HEK293 (cell line): ENCODE results near the gene CACNA1C.
A peak's percentile ranks its signal among the peaks of the same experiment; 100 is the strongest.

Experiments
- CTCF ChIA-PET: fragments of 350-600 bp; formaldehyde crosslinking; extraction: SDS; loops from one replicate; lab custom pipeline; 2021; ENCODE audit warnings: antibody characterized with exemption; lab: Yijun Ruan, JAX
- POLR2A ChIA-PET: fragments of 300-600 bp; formaldehyde crosslinking; extraction: SDS; loops from one replicate; lab custom pipeline; 2020; ENCODE audit warnings: antibody characterized with exemption, inconsistent platforms; lab: Yijun Ruan, JAX
- H3K27ac ChIP-seq: fragments of 200-500 bp; sonication (Bioruptor generic); 2 replicates; pipeline ENCODE4 v1.5.1; 2014; ENCODE audit warnings: low read depth, low read length, control low read depth, inconsistent platforms; ENCODE audit errors: extremely low read depth
- H3K36me3 ChIP-seq, 2 experiments: fragments of 200-500 bp in 1 of 2; sonication (Bioruptor generic) in 1 of 2; 1 replicate in 1 of 2; 2 replicates in 1 of 2; pipeline ENCODE4 v1.5.1; 2014 to 2017; ENCODE audit warnings: inconsistent platforms in 2 of 2, low read length in 2 of 2; ENCODE audit not compliant: control insufficient read depth in 2 of 2, insufficient read depth in 1 of 2
- H3K4me1 ChIP-seq: fragments of 200-500 bp; sonication (Bioruptor generic); 2 replicates; pipeline ENCODE4 v1.5.1; 2014; ENCODE audit warnings: mild to moderate bottlenecking, low read length, inconsistent platforms; ENCODE audit not compliant: control insufficient read depth, insufficient read depth
- H3K4me3 ChIP-seq: 2 replicates; pipeline ENCODE4 v1.5.1; 2011; ENCODE audit warnings: low read depth, mild to moderate bottlenecking, control low read depth, low read length, moderate library complexity
- H3K9me3 ChIP-seq: fragments of 200-500 bp; sonication (Bioruptor generic); 2 replicates; pipeline ENCODE4 v1.5.1; 2014; ENCODE audit warnings: low read depth, low read length, inconsistent platforms; ENCODE audit not compliant: control insufficient read depth, insufficient read depth
- KLF8 ChIP-seq: fragments of 450-650 bp; formaldehyde crosslinking; IDR thresholded peaks from 2 replicates; pipeline ENCODE4 v1.5.1; 2016; ENCODE audit warnings: missing biosample characterization, missing genetic modification characterization
- MEIS1 ChIP-seq: sonication (generic); formaldehyde crosslinking; IDR thresholded peaks from 2 replicates; pipeline ENCODE4 v1.8.1; 2022; ENCODE audit warnings: missing genetic modification reagents, mild to moderate bottlenecking, borderline replicate concordance
- MZF1 ChIP-seq: fragments of 450-650 bp; formaldehyde crosslinking; IDR thresholded peaks from 2 replicates; pipeline ENCODE4 v1.5.1; 2017; ENCODE audit warnings: missing biosample characterization, missing genetic modification characterization, borderline replicate concordance
- REPIN1 ChIP-seq: fragments of 450-650 bp; formaldehyde crosslinking; IDR thresholded peaks from 2 replicates; pipeline ENCODE4 v1.5.1; 2017; ENCODE audit warnings: missing biosample characterization, missing genetic modification characterization, low read depth
- SALL2 ChIP-seq: fragments of 450-650 bp; formaldehyde crosslinking; IDR thresholded peaks from 2 replicates; pipeline ENCODE4 v1.5.0; 2017; ENCODE audit warnings: missing biosample characterization, mild to moderate bottlenecking, missing genetic modification characterization, borderline replicate concordance
- SCRT2 ChIP-seq: fragments of 450-650 bp; formaldehyde crosslinking; IDR thresholded peaks from 2 replicates; pipeline ENCODE4 v1.5.1; 2016; ENCODE audit warnings: missing biosample characterization, missing genetic modification characterization
- SP3 ChIP-seq: fragments of 450-650 bp; formaldehyde crosslinking; IDR thresholded peaks from 2 replicates; pipeline ENCODE4 v1.5.1; 2016; ENCODE audit warnings: missing biosample characterization, missing genetic modification characterization
- YY1 ChIP-seq: fragments of 450-650 bp; formaldehyde crosslinking; IDR thresholded peaks from 2 replicates; pipeline ENCODE4 v1.5.1; 2018; ENCODE audit warnings: missing biosample characterization, missing genetic modification characterization
- ZBTB21 ChIP-seq: fragments of 450-650 bp; formaldehyde crosslinking; IDR thresholded peaks from 2 replicates; pipeline ENCODE4 v1.5.1; 2017; ENCODE audit warnings: missing biosample characterization, missing genetic modification characterization
- ZFP37 ChIP-seq: fragments of 450-650 bp; formaldehyde crosslinking; IDR thresholded peaks from 2 replicates; pipeline ENCODE4 v1.5.1; 2016; ENCODE audit warnings: missing biosample characterization, missing genetic modification characterization
- ZNF132 ChIP-seq: fragments of 450-650 bp; formaldehyde crosslinking; IDR thresholded peaks from 2 replicates; pipeline ENCODE4 v1.5.1; 2017; ENCODE audit warnings: missing biosample characterization, missing genetic modification characterization, borderline replicate concordance
- ZNF157 ChIP-seq: fragments of 450-650 bp; formaldehyde crosslinking; IDR thresholded peaks from 2 replicates; pipeline ENCODE4 v1.5.1; 2016; ENCODE audit warnings: missing biosample characterization, missing genetic modification characterization
- ZNF169 ChIP-seq: fragments of 450-650 bp; formaldehyde crosslinking; IDR thresholded peaks from 2 replicates; pipeline ENCODE4 v1.5.1; 2016; ENCODE audit warnings: missing biosample characterization, missing genetic modification characterization
- ZNF175 ChIP-seq: fragments of 450-650 bp; formaldehyde crosslinking; IDR thresholded peaks from 2 replicates; pipeline ENCODE4 v1.5.1; 2016; ENCODE audit warnings: missing biosample characterization, missing genetic modification characterization
- ZNF248 ChIP-seq: fragments of 450-650 bp; formaldehyde crosslinking; IDR thresholded peaks from 2 replicates; pipeline ENCODE4 v1.5.1; 2017; ENCODE audit warnings: missing biosample characterization, missing genetic modification characterization
- ZNF366 ChIP-seq: fragments of 450-650 bp; formaldehyde crosslinking; conservative IDR thresholded peaks from 2 replicates; pipeline ENCODE4 v1.5.1; 2016; ENCODE audit warnings: missing biosample characterization, missing genetic modification characterization
- ZNF510 ChIP-seq: fragments of 450-650 bp; formaldehyde crosslinking; IDR thresholded peaks from 2 replicates; pipeline ENCODE4 v1.5.1; 2018; ENCODE audit warnings: mild to moderate bottlenecking, missing genetic modification characterization, missing biosample characterization; ENCODE audit not compliant: insufficient replicate concordance
- ZNF521 ChIP-seq: fragments of 450-650 bp; formaldehyde crosslinking; IDR thresholded peaks from 2 replicates; pipeline ENCODE4 v1.5.1; 2017; ENCODE audit warnings: missing biosample characterization, mild to moderate bottlenecking, missing genetic modification characterization
- ZNF530 ChIP-seq: fragments of 450-650 bp; formaldehyde crosslinking; IDR thresholded peaks from 2 replicates; pipeline ENCODE4 v1.5.1; 2016; ENCODE audit warnings: low read depth, missing biosample characterization, missing genetic modification characterization
- ZNF555 ChIP-seq: fragments of 450-650 bp; formaldehyde crosslinking; conservative IDR thresholded peaks from 2 replicates; pipeline ENCODE4 v1.5.1; 2017; ENCODE audit warnings: missing biosample characterization, mild to moderate bottlenecking, missing genetic modification characterization, inconsistent platforms
- ZNF560 ChIP-seq: fragments of 450-650 bp; formaldehyde crosslinking; IDR thresholded peaks from 2 replicates; pipeline ENCODE4 v1.5.1; 2017; ENCODE audit warnings: missing biosample characterization, missing genetic modification characterization, borderline replicate concordance
- ZNF629 ChIP-seq: fragments of 450-650 bp; formaldehyde crosslinking; IDR thresholded peaks from 2 replicates; pipeline ENCODE4 v1.5.1; 2017; ENCODE audit warnings: missing biosample characterization, missing genetic modification characterization
- ZNF777 ChIP-seq: fragments of 450-650 bp; formaldehyde crosslinking; IDR thresholded peaks from 2 replicates; pipeline ENCODE4 v1.5.1; 2017; ENCODE audit warnings: missing biosample characterization, missing genetic modification characterization, borderline replicate concordance
- ZSCAN23 ChIP-seq: fragments of 450-650 bp; formaldehyde crosslinking; IDR thresholded peaks from 2 replicates; pipeline ENCODE4 v1.5.1; 2016; ENCODE audit warnings: missing biosample characterization, missing genetic modification characterization
- TF ChIP-seq, protein P1 (sequence below): fragments of 450-650 bp; formaldehyde crosslinking; IDR thresholded peaks from 2 replicates; pipeline ENCODE4 v1.5.1; 2016; ENCODE audit warnings: missing biosample characterization, missing genetic modification characterization

Gene CACNA1C

DNA sequence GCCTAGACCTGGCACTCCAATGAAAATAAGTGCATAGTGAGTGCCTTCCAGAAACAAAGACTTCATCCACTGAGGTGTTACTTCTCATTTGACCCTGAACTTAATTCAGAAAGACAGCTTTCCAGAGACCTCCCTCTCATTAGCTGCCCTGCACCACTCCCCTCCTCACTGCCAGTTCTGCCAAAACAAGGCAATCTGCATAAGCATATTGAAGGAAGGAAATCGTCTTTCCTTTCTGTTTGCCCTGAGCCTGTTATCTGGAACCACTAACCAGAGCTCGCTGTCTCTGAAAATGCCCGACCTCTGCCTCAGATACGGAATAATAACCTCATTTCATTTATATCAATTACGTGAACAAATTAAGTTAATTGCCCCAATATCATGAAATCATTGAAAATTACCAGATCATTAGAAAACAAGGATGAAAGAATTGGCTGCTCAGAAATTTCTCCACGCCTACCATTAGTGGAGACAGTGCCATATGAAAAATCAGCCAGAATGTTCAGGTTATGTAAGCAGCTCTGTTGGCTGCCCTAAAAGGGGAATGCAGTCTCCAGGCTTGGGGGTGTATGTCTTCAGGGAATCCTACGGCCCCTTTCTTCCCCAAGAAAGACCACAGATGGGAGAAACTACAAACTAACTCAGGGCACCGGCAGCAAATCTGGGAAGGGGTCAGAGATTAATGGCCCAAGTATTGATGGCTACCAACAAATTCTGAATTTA, 592.1 kb downstream of the CACNA1C start:
- no peaks in the 10 kb centered on the region; the same call in 1 of the 2 replicates for H3K4me1 ChIP-seq
- ChIA-PET CTCF (interaction anchor here (0.6 to 0.7 kb wide), 3 partner anchors 14 to 1459 kb away, joined by 3 read pairs; no protein-coding TSS in a partner anchor), POLR2A (no interaction called here)
- H3K36me3 ChIP-seq = no peaks in the 10 kb centered on the region
- H3K4me3 ChIP-seq = no peak overlapping the region
- no peaks in the 10 kb centered on the region for H3K9me3 ChIP-seq
- no peak for TF ChIP-seq ZNF510
- TF ChIP-seq ZNF157 = no peak
- no peak for TF ChIP-seq ZNF530
- TF ChIP-seq ZNF169 (tag by site-specific recombination) = no peak
- TF ChIP-seq ZBTB21 (tag by site-specific recombination) = no peak
- no peak for TF ChIP-seq SALL2 (tag by site-specific recombination)
- no peak for TF ChIP-seq ZNF555 (tag by site-specific recombination)
- no peak for TF ChIP-seq YY1 (tag by site-specific recombination)
- no peak for TF ChIP-seq ZNF560 (tag by site-specific recombination)
- no peak for TF ChIP-seq ZNF132 (tag by site-specific recombination)
- no peak for TF ChIP-seq ZNF248 (tag by site-specific recombination)
- no peak for TF ChIP-seq MZF1 (tag by site-specific recombination)
- TF ChIP-seq, all 188 proteins: peak for 0
- H3K27ac ChIP-seq = no peak overlapping the region

DNA sequence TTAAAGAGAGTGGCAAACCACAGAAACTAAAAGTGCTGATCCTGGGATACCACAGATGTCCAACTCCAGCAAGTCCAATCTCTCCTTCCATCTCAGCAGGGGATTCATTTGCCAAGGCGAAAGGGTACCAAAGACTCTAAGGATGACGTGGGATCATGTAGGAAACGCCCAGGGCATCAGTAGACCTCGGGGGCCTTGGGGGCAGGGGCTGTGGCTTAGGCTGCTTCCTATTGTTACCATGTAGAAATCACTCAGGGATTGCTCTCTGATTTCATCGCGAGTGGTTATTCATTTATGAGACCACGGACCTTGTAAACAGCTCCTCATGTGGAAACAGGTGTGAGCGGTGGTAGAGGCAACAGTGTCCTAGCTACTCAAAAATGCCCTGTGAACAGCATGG, 592.7 kb downstream of the CACNA1C start:
- Histone ChIP-seq H3K9me3 (no peaks in the 10 kb centered on the region), H3K4me1 (no peaks in the 10 kb centered on the region; the same call in 1 of the 2 replicates), H3K36me3 (no peaks in the 10 kb centered on the region), H3K4me3 (no peak overlapping the region), H3K27ac (no peak overlapping the region)
- peak; percentile 40; the same call in 1 of the 2 replicates for TF ChIP-seq SCRT2 (tag by site-specific recombination)
- no peak for TF ChIP-seq MZF1 (tag by site-specific recombination)
- ChIA-PET POLR2A (no interaction called here), CTCF (interaction anchor here (0.6 to 0.7 kb wide), 4 partner anchors 168 to 1942 kb away, joined by 3 read pairs; no protein-coding TSS in a partner anchor)

DNA sequence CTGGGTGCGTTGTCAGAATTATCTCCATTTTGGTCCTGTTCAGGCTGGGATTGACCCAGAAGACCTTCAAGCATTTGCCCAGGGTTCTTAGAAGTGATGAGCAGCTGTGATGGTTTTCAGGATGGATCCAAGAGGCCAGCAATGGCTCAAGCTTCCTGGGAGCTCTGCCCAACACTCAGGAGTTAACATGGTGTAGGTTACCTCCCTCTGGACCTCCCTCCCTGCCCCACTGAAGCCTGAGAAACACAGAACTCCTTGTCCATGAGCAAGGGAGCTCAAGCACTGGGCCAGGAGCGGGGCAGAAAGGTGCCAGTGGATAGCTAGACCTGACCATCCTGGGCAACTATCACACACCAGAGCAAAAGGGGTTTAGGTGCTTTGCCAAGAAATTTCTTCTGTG, 593.6 kb downstream of the CACNA1C start:
- Histone ChIP-seq H3K9me3 (no peaks in the 10 kb centered on the region), H3K36me3 (no peaks in the 10 kb centered on the region), H3K4me3 (no peak overlapping the region), H3K4me1 (no peaks in the 10 kb centered on the region), H3K27ac (no peak overlapping the region)
- CTCF ChIA-PET = interaction anchor here (0.7 kb wide), 1 partner anchor 167 kb away, joined by 3 read pairs; no protein-coding TSS in a partner anchor
- TF ChIP-seq ZNF366 (tag by site-specific recombination) = no peak
- TF ChIP-seq MEIS1 = no peak
- TF ChIP-seq SP3 (tag by site-specific recombination) = no peak
- no peak for TF ChIP-seq ZNF175 (tag by site-specific recombination)
- TF ChIP-seq ZNF521 (tag by site-specific recombination) = no peak
- no peak for TF ChIP-seq KLF8
- no peak for TF ChIP-seq ZFP37 (tag by site-specific recombination)
- no peak for TF ChIP-seq ZNF629 (tag by site-specific recombination)
- TF ChIP-seq ZSCAN23 = no peak
- no peak for TF ChIP-seq REPIN1 (tag by site-specific recombination)
- TF ChIP-seq, protein P1, sequence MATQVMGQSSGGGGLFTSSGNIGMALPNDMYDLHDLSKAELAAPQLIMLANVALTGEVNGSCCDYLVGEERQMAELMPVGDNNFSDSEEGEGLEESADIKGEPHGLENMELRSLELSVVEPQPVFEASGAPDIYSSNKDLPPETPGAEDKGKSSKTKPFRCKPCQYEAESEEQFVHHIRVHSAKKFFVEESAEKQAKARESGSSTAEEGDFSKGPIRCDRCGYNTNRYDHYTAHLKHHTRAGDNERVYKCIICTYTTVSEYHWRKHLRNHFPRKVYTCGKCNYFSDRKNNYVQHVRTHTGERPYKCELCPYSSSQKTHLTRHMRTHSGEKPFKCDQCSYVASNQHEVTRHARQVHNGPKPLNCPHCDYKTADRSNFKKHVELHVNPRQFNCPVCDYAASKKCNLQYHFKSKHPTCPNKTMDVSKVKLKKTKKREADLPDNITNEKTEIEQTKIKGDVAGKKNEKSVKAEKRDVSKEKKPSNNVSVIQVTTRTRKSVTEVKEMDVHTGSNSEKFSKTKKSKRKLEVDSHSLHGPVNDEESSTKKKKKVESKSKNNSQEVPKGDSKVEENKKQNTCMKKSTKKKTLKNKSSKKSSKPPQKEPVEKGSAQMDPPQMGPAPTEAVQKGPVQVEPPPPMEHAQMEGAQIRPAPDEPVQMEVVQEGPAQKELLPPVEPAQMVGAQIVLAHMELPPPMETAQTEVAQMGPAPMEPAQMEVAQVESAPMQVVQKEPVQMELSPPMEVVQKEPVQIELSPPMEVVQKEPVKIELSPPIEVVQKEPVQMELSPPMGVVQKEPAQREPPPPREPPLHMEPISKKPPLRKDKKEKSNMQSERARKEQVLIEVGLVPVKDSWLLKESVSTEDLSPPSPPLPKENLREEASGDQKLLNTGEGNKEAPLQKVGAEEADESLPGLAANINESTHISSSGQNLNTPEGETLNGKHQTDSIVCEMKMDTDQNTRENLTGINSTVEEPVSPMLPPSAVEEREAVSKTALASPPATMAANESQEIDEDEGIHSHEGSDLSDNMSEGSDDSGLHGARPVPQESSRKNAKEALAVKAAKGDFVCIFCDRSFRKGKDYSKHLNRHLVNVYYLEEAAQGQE (tag by site-specific recombination) = no peak
- no peak for TF ChIP-seq ZNF777 (tag by site-specific recombination)
- POLR2A ChIA-PET = no interaction called here
